Testis (tissue), 2 donors: Measurements from ENCODE around the gene P2RY8.

Experiments used
- CTCF ChIP-seq, 3 experiments: fragments of 450-650 bp in 2 of 3; fragments of 200-600 bp in 1 of 3; sonication (generic) in 1 of 3; IDR thresholded peaks; one replicate each; pipeline ENCODE4 v1.5.1; 2016 to 2019; ENCODE audit warnings: antibody characterized with exemption in 3 of 3, mild to moderate bottlenecking in 2 of 3, moderate library complexity in 1 of 3
- POLR2A ChIP-seq: fragments of 450-650 bp; IDR thresholded peaks from one replicate; pipeline ENCODE4 v1.6.1; 2017; ENCODE audit warnings: antibody characterized with exemption, mild to moderate bottlenecking, moderate library complexity

GRCh38 chrX:1433646-1434357 lies 103.2 kb downstream of the P2RY8 start:
- TF ChIP-seq CTCF (IDR thresholded peaks at IDR 0.05) (no peak), POLR2A (no peak)
